Measurements from ENCODE around the gene NEURL3. TPM values are rescaled to one million over a fixed set of nuclear protein-coding genes. Genes with fewer than 3 reads are reported as not detected.

The NEURL3 gene
- total and polyA plus RNA-seq, 9 of the 15 experiments (the other 6 are each of a cell fraction or from before 2014, with no cell fraction given) = not detected

- FAIRE-seq (no peak), ATAC-seq (peak; percentile 91), DNase-seq (ENCODE audit: extremely low read depth in 1 of 4, low spot score in 3 of 4) (peak; percentile 74 to 92 (median 88))
- no peak overlapping the region for H3K27ac ChIP-seq (ENCODE audit: extremely low read depth, low read depth, low read length)
- peak overlapping the region; percentile 31; the same call in 1 of the 2 replicates for H3K4me3 ChIP-seq
- ChIA-PET CTCF (ENCODE audit: low intra/inter-chr PET ratio) (interaction anchor here (0.7 to 4.0 kb wide), 5 partner anchors 100 to 515 kb away, joined by 3 to 40 read pairs (median 21); partner anchors contain the start of genes ANKRD36C and ASTL), POLR2A (no interaction called here)
- H3K4me2 ChIP-seq (ENCODE audit: insufficient read depth, low read length) = peak overlapping the region; percentile 87
- no peaks in the 10 kb centered on the region for H3K36me3 ChIP-seq (ENCODE audit: control insufficient read depth, insufficient read depth, low read length)
- H4K20me1 ChIP-seq (replicated peaks; ENCODE audit: control insufficient read depth, insufficient read depth, low read length) = peaks cover 7% of the 10 kb centered on the region
- peak overlapping the region in 1 of 2 experiments; percentile 61; a peak in 1 of 4 replicates for H3K9ac ChIP-seq (ENCODE audit: insufficient read depth in 1 of 2, low read depth in 2 of 2, low read length in 2 of 2)
- peaks cover 7 to 55% of the 10 kb centered on the region in 2 experiments; a peak in 4 of 5 replicates for H3K27me3 ChIP-seq (ENCODE audit: control insufficient read depth in 2 of 2, insufficient read depth in 2 of 2, low read length in 2 of 2)
- H2AFZ ChIP-seq (ENCODE audit: low read depth, low read length) = peak overlapping the region; percentile 97
- peaks cover 2% of the 10 kb centered on the region for H3K9me1 ChIP-seq (ENCODE audit: control insufficient read depth, insufficient read depth, low read length)
- H3K79me2 ChIP-seq (ENCODE audit: control insufficient read depth, insufficient read depth, low read length) = no peaks in the 10 kb centered on the region
- peaks cover 7 to 30% of the 10 kb centered on the region in 2 experiments; a peak in 4 of 5 replicates for H3K4me1 ChIP-seq (replicated peaks in 1 of 2; ENCODE audit: control insufficient read depth in 2 of 2, insufficient read depth in 2 of 2, low read length in 2 of 2)
- in situ Hi-C loops (cut with MboI) (loop anchor here (25.0 kb wide), 2 partner anchors 496 to 721 kb away; no protein-coding TSS in a partner anchor), intact Hi-C loops (cut with micrococcal nuclease) (loop anchor here (2.0 to 10.0 kb wide), 4 partner anchors 203 to 516 kb away; partner anchors contain the start of genes ANKRD36C, ASTL, CIAO1 and SNRNP200)
- no TSS peak for BruUV-seq (replicated peaks)
- 4% methylated on average over 38 of the region's 38 CpGs for WGBS (ENCODE audit: insufficient coverage, low coverage, missing lambda C conversion rate)
- no peaks in the 10 kb centered on the region for H3K9me3 ChIP-seq (replicated peaks; ENCODE audit: control insufficient read depth, insufficient read depth, low read depth, low read length)
- TF ChIP-seq STAT5B (CRISPR knock-in tag; IDR thresholded peaks at IDR 0.05) (no peak), CTBP1 (IDR thresholded peaks at IDR 0.05; ENCODE audit: borderline replicate concordance) (peak; percentile 32; the same call in 1 of the 2 replicates), ZNF24 (IDR thresholded peaks at IDR 0.05) (no peak), ZNF551 (CRISPR knock-in tag; IDR thresholded peaks at IDR 0.05) (no peak), STAT6 (CRISPR knock-in tag; IDR thresholded peaks at IDR 0.05) (no peak), RB1 (IDR thresholded peaks at IDR 0.05; ENCODE audit: low read depth) (peak; percentile 94), SAFB2 (IDR thresholded peaks at IDR 0.05; ENCODE audit: borderline replicate concordance, low read depth, low read length, severe bottlenecking) (no peak), HNRNPL (IDR thresholded peaks at IDR 0.05; ENCODE audit: low read depth, low read length) (peak; percentile 69; the same call in 1 of the 2 replicates), ARID4B (CRISPR knock-in tag; IDR thresholded peaks at IDR 0.05) (0 out of 2 replicates have a peak, but pooled peaks have one; percentile 33), ZKSCAN3 (CRISPR knock-in tag; IDR thresholded peaks at IDR 0.05) (no peak), CTCF (IDR thresholded peaks at IDR 0.05 in 2 of 3, conservative IDR thresholded peaks at IDR 0.05 in 1 of 3; ENCODE audit: insufficient read depth in 2 of 3, low read depth in 1 of 3, low read length in 3 of 3) (peak; percentile 88 to 95 (median 91)), CBFB (CRISPR knock-in tag; IDR thresholded peaks at IDR 0.05) (peak; percentile 74), SUPT5H (IDR thresholded peaks at IDR 0.05) (no peak)
Observed at GRCh38 chr2:96507957-96508520, 2.9 kb upstream of the NEURL3 start.

Measured in K562 (cell line).